Mesodermal cell (in vitro differentiated cells): ENCODE results near the gene BLNK.

ENCODE experiments used
- H3K27ac ChIP-seq: 2 replicates; pipeline ENCODE4 v1.7.0; 2013; ENCODE audit warnings: mild to moderate bottlenecking, low read depth, low read length, moderate library complexity; ENCODE audit not compliant: severe bottlenecking
- H3K36me3 ChIP-seq: 2 replicates; pipeline ENCODE4 v1.7.1; 2013; ENCODE audit warnings: mild to moderate bottlenecking, low read length, moderate library complexity; ENCODE audit not compliant: control insufficient read depth, insufficient read depth
- H3K4me1 ChIP-seq: one replicate; pipeline ENCODE4 v1.7.1; 2013; ENCODE audit warnings: mild to moderate bottlenecking, low read length; ENCODE audit not compliant: insufficient read depth, control insufficient read depth, poor library complexity, severe bottlenecking
- H3K4me3 ChIP-seq: 2 replicates; pipeline ENCODE4 v1.7.0; 2013; ENCODE audit warnings: low read length, control low read depth, mild to moderate bottlenecking; ENCODE audit not compliant: insufficient read depth, poor library complexity, severe bottlenecking; ENCODE audit errors: extremely low read depth
- H3K9me3 ChIP-seq: 2 replicates; pipeline ENCODE4 v1.7.1; 2013; ENCODE audit warnings: mild to moderate bottlenecking, low read length, moderate library complexity; ENCODE audit not compliant: control insufficient read depth
- WGBS, 2 experiments: methylation state at CpG; one replicate each; pipeline ENCODE4 v1.1.5; 2013; ENCODE audit warnings: missing lambda C conversion rate in 2 of 2; ENCODE audit not compliant: insufficient coverage in 2 of 2; 5-methylcytosine and 5-hydroxymethylcytosine counted together

BLNK gene

GRCh38 chr10:96242822-96243221, 28.5 kb downstream of the BLNK start:
- H3K4me3 ChIP-seq = no peak overlapping the region
- no peak overlapping the region for H3K27ac ChIP-seq
- H3K4me1 ChIP-seq = no peaks in the 10 kb centered on the region
- no peaks in the 10 kb centered on the region for H3K36me3 ChIP-seq
- H3K9me3 ChIP-seq = no peaks in the 10 kb centered on the region
- WGBS, 2 experiments = 80% methylated on average over 2 of the region's 2 CpGs; no CpG with 5 or more reads in 1 of the 2 experiments

GRCh38 chr10:96238646-96239623, 32.4 kb downstream of the BLNK start:
- no peak overlapping the region for H3K4me3 ChIP-seq
- 52 to 57% methylated on average over 3 to 4 of the region's 4 CpGs for WGBS, 2 experiments
- H3K4me1 ChIP-seq = no peaks in the 10 kb centered on the region
- H3K27ac ChIP-seq = no peak overlapping the region
- H3K9me3 ChIP-seq = no peaks in the 10 kb centered on the region
- H3K36me3 ChIP-seq = no peaks in the 10 kb centered on the region

DNA sequence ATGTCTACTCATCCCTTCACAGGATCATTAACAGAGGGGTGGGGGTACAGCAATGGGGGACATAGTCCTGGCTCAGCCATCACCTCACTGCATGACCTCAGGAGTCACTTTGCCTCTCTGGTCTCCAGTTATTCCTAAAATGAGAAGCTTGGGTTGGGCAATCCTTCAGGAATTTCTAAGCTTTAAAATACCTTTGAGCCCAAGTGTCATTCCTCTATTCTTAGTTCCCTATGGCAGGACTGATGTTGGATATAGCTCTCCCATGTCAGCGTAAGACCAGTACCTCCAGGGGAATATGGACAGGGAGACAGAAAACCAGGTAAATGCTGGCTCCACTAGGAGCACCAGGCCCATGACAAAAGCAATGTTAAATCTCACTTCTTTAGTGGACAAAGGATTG, 34.5 kb downstream of the BLNK start:
- H3K4me1 ChIP-seq = no peaks in the 10 kb centered on the region
- H3K9me3 ChIP-seq = no peaks in the 10 kb centered on the region
- WGBS, 2 experiments = 83 to 100% methylated on average over 1 of the region's 1 CpG
- H3K4me3 ChIP-seq = no peak overlapping the region
- H3K27ac ChIP-seq = no peak overlapping the region
- no peaks in the 10 kb centered on the region for H3K36me3 ChIP-seq

DNA sequence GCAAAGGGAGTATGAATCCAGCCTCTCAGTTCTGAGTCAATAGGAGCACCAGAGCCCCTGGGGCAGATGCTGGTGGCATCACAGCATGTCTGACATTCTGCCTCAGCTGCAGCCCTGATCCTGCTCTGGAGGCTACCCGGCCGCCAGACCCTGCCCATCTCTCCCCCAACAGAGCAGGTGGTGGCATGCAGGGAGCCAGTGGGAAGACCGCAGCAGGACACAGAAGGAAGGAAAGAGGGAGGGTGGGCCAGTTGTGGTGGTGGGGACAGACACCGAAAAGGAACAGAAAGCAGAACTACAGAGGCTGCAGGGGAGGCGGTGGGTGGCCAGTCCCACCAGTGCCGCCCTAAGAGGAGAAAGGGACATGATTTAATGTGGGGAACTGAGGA, 35.3 kb downstream of the BLNK start:
- Histone ChIP-seq H3K36me3 (no peaks in the 10 kb centered on the region), H3K4me1 (no peaks in the 10 kb centered on the region), H3K9me3 (no peaks in the 10 kb centered on the region), H3K4me3 (no peak overlapping the region), H3K27ac (no peak overlapping the region)
- WGBS, 2 experiments = 86 to 98% methylated on average over 4 of the region's 6 CpGs

DNA sequence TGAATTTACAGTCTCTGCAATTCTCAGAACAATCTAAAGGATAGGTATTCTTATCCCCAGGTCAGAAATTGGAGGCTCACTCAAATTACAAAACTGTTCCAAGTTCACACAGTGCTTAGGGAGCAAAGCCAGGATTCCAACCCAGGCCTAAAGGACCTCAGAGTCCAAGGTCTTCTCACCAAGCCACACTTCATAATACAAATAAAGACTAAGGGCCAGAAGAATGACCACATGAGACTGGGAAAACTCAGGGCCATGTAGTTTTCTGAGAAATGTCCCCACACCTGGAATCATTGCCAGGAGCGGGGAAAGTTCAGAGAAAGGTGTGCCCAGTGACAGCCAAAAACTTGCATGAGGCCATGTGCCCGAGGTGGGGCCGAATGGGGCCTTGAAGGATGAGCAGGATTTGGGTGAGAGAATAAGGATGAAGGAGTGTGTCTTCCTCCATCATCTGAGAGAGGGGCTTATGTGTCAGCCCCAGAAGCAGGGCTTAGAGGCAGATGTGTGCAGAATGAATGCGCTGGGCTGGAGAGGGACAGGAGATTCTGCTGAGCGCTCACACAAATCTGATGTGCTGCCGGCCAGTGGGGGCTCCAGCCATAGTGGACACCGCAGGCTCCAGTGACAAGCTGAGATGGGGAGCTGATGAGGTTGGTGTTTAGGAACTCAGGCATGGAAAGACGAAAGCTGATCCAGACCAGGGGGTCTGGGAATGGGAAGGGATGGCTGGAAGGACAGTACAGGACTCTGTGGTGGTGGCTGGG, 35.9 kb downstream of the BLNK start:
- H3K27ac ChIP-seq = no peak overlapping the region
- no peaks in the 10 kb centered on the region for H3K9me3 ChIP-seq
- H3K36me3 ChIP-seq = no peaks in the 10 kb centered on the region
- no peak overlapping the region for H3K4me3 ChIP-seq
- H3K4me1 ChIP-seq = no peaks in the 10 kb centered on the region
- 91 to 93% methylated on average over 4 to 8 of the region's 8 CpGs for WGBS, 2 experiments

DNA sequence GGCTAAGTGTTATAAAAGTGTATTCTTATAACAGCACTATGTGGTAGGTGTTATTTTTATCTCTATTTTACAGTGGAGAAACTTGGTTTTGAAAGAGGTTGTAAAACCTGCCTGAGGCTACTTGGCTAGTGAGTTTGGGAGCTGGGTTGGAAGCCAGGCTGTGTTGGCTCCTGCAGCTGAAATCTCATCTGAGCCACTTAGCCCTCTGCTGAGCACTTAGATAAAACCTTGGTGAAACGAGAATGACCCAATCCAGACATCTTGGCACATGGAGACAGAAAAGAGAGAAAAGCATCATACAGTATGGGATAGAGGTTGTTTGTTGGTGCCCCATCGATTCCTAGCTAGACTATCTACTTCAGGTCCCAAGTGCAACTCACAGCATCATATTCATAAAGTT, 37.4 kb downstream of the BLNK start:
- WGBS, 2 experiments = 20 to 100% methylated on average over 1 of the region's 2 CpGs
- H3K27ac ChIP-seq = no peak overlapping the region
- H3K4me1 ChIP-seq = no peaks in the 10 kb centered on the region
- H3K9me3 ChIP-seq = no peaks in the 10 kb centered on the region
- H3K36me3 ChIP-seq = no peaks in the 10 kb centered on the region
- no peak overlapping the region for H3K4me3 ChIP-seq

DNA sequence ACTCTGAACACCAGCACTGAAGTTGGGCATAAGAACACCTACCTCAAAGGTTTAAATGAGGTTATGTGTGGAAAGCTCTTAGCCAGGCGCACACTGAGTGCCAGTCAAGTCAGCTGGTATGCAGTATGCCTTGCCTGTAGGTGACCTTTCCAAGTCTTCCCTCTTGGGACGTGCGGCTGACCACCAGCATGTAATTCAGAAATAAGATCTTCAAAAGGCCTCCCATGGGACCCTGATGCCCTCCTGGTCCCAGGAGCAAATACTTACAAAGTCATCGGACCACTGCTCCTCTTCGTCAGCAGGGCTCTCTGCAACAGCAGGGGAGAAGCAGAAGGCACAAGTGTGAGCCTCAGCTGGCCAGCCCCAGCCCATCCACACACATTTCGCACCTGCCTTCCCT, 40.8 kb downstream of the BLNK start:
- no peak overlapping the region for H3K27ac ChIP-seq
- 96 to 97% methylated on average over 5 to 6 of the region's 6 CpGs for WGBS, 2 experiments
- no peak overlapping the region for H3K4me3 ChIP-seq
- no peaks in the 10 kb centered on the region for H3K9me3 ChIP-seq
- H3K36me3 ChIP-seq = no peaks in the 10 kb centered on the region
- H3K4me1 ChIP-seq = no peaks in the 10 kb centered on the region

DNA sequence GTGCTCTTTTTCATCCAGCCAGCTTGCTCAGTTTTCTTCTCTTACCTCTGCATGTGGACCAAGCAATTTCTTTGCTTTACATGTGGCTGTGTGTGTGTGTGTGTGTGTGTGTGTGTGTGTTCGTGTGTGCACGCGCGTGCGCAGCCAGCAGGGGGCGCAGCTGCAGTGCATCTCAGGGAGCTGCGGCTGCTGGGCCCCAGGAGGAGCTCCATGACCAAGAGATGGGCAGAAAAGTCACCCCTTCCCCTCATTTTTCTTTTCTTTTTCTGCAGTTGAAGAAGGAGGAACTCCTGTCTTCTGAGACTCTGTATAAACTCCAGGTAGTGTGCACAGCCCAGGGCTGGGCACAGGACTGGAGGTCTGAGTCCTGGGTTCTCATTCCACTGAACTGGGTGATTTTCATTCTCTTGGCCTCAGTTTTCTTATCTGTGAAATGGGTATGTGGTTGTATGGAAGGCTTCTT, 41.8 kb downstream of the BLNK start:
- Histone ChIP-seq H3K4me3 (no peak overlapping the region), H3K9me3 (no peaks in the 10 kb centered on the region), H3K36me3 (no peaks in the 10 kb centered on the region), H3K27ac (no peak overlapping the region), H3K4me1 (no peaks in the 10 kb centered on the region)
- WGBS, 2 experiments = no CpG with 5 or more reads among the region's 7 CpGs

- no peaks in the 10 kb centered on the region for H3K9me3 ChIP-seq
- H3K4me3 ChIP-seq = no peak overlapping the region
- H3K36me3 ChIP-seq = no peaks in the 10 kb centered on the region
- no peak overlapping the region for H3K27ac ChIP-seq
- 90 to 97% methylated on average over 4 to 5 of the region's 9 CpGs for WGBS, 2 experiments
- H3K4me1 ChIP-seq = no peaks in the 10 kb centered on the region
Observed at GRCh38 chr10:96228408-96228994, 42.9 kb downstream of the BLNK start.

- no peaks in the 10 kb centered on the region for H3K36me3 ChIP-seq
- no peaks in the 10 kb centered on the region for H3K9me3 ChIP-seq
- H3K27ac ChIP-seq = no peak overlapping the region
- 87 to 93% methylated on average over 13 to 18 of the region's 19 CpGs for WGBS, 2 experiments
- H3K4me3 ChIP-seq = no peak overlapping the region
- H3K4me1 ChIP-seq = no peaks in the 10 kb centered on the region
Observed at GRCh38 chr10:96227206-96227605, 44.2 kb downstream of the BLNK start.
